NCI-H526 (cell line): ENCODE measurements around the gene UBC.
"Not testable (repeated sequence)": the region's sequence is repeated elsewhere in the genome, so short reads cannot be mapped to it uniquely, and the experiment has no call there.

Experiments used
- DNase-seq, 2 experiments: peaks; one replicate each; lab custom pipeline; 2025; lab: John Stamatoyannopoulos, UW

The UBC gene

GRCh38 chr12:124915239-124916236, 1.1 kb upstream of the UBC start:
- DNase-seq, result no peak

GRCh38 chr12:124913474-124914391, 717 bp downstream of the UBC start:
- DNase-seq, result no peak

- not testable (repeated sequence) for DNase-seq
Observed at GRCh38 chr12:124912529-124913287, 1.7 kb downstream of the UBC start.

GRCh38 chr12:124911521-124911920, 2.9 kb downstream of the UBC start:
- DNase-seq, result not testable (repeated sequence)

- no peak for DNase-seq
Observed at GRCh38 chr12:124910561-124911478, 3.6 kb downstream of the UBC start.

GRCh38 chr12:124909831-124910560, 4.5 kb downstream of the UBC start:
- no peak for DNase-seq

GRCh38 chr12:124906606-124907261, 7.7 kb downstream of the UBC start:
- no peak for DNase-seq

GRCh38 chr12:124904306-124905098, 9.9 kb downstream of the UBC start:
- DNase-seq, result no peak

- no peak for DNase-seq
Observed at GRCh38 chr12:124902916-124903315, 11.5 kb downstream of the UBC start.

- no peak for DNase-seq
Observed at GRCh38 chr12:124901003-124901402, 13.4 kb downstream of the UBC start.

- not testable (repeated sequence) for DNase-seq
Observed at GRCh38 chr12:124900345-124900795, 14.1 kb downstream of the UBC start.

- no peak for DNase-seq
Observed at GRCh38 chr12:124898923-124899294, 15.5 kb downstream of the UBC start.

GRCh38 chr12:124898200-124898922, 16.1 kb downstream of the UBC start:
- DNase-seq, result peak in 1 of 2 experiments; percentile 79

GRCh38 chr12:124896461-124896860, 18.0 kb downstream of the UBC start:
- no peak for DNase-seq

GRCh38 chr12:124893792-124894516, 20.5 kb downstream of the UBC start:
- DNase-seq, result no peak

GRCh38 chr12:124888260-124888659, 26.2 kb downstream of the UBC start:
- no peak for DNase-seq

GRCh38 chr12:124887766-124888165, 26.7 kb downstream of the UBC start:
- not testable (repeated sequence) for DNase-seq
